ENCODE data around the gene CXCR2. TPM values are rescaled to one million over a fixed set of nuclear protein-coding genes. Genes with fewer than 3 reads are reported as not detected.
"Not testable (repeated sequence)": the region's sequence is repeated elsewhere in the genome, so short reads cannot be mapped to it uniquely, and the experiment has no call there.

Gene CXCR2
- total RNA-seq: 18.7 TPM

DNA sequence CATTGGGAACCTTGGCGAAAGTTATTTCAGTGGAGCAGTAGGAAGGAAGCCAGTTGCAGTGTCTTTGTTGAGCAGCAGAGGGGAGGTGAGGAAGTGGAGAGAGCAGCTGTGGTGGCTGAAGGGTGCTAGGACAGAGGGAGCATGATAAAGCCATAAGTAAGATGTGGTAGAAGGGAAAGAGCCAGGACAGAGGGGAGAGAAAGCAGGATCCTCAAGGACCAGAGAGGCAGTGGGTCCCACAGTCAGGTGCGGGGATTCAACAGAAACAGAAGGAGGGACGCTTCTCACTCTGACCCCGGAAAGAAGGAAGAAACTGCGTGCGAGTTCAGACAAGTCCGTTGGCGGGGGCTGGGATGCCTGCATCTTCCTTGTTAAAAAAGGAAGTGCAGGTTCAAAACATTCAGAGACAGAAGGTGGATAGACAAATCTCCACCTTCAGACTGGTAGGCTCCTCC, at the start of gene CXCR2:
Gene CXCR2 (plus strand): TSS at position 403 of the 455 bp plus-strand sequence. CDS start 8,774 bp downstream, outside the sequence.
- peak; percentile 12 for ATAC-seq

DNA sequence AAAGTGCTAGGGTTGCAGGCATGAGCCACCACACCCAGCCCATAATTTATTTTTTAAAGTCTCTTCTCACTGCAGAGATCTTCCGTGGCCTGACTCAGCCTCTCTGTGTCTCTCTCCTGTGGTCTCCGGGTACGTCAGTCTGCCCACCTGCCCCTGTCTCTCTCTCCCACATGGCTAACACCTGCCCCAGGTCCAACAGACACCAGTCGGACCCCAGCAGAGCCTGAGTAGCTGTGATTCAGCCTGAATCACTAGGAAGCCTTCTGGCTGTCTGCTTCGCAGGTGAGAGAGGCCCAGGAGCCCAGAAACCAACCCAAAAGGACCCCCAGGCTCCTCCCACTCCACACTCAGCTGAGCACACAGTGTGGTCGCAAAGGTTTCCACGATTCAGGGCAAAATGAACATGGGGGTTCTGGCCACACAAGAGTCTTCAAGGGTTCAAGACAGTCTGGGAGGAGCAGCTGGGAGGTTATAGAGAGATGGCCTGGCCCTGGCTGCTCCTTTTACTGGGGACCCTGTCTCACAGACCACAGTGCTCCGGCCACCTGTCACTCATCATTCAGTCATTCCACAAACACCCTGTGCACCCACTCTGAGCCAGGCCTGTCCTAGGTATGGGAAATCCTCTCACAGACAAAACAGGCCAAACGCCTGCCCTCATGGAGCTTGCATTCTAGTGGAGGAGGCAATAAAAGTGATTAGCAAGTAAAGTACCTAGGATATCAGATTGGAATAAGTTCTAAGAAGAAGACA, 48.2 kb upstream of the CXCR2 start:
- no peak for ATAC-seq

DNA sequence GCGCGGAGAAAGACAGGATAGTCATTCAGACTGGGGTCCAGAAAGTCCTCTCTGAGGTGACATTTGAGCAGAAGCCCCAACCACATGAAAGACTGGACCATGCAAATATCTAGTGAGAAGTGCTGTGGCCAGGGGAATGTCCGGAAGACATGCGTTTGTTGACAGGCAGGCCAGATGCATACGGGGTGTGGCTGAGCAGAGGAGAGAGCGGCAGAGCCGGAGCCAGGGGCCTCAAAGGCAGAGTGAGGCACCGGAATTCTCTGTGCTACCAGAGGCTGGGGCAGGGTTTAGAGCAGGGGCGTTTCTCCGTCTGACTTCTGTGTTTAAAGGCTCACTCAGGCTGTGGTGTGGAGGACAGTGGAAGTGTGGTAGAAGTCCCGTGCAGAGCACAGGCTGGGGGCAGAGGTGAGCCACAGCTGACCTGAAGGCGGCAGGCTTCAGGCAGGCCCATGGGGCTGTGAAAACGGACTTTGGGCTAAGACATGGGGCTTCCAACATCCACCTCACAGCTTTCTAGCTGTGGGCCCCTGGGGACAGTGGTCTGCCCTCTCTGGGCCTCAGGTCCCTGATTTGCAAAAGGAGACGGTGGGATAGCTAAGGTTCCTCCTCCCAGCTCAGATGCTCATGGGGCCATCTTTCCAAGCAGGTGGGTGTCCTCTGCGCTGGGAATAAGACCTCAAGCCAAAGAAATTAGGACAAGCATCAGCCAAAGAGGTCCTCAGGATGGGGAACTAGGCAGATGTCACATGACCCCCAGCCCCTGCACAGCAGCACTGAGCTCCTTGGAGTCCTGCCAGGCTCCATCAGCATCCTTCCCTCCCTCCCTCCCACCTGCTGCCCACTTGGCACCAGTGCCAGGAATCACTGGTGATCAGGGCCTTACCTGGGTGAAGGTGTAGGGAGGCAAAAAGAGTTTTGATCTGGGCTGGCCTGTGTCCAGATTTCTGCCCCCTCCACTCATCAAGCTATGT, 45.6 kb upstream of the CXCR2 start:
- ATAC-seq: no peak

DNA sequence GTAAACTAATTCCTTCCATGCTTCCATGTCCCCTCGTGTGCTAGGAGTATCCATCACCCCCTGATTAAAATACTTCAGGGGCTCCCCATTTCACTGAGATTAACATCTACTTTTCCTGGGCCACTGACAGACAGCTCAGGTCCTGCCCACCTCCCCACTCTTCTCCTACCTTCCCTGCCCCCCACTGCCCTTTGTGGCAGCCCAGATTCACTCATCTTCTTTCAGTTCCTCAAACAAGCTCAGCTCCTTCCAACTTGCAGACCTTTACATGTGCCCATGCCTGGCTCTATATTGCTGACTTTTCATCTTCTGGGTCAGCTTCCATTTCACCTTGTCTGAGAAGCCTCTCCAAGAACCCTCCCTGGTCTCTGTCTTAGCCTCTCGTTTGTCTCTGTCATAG, 44.8 kb upstream of the CXCR2 start:
- no peak for ATAC-seq

DNA sequence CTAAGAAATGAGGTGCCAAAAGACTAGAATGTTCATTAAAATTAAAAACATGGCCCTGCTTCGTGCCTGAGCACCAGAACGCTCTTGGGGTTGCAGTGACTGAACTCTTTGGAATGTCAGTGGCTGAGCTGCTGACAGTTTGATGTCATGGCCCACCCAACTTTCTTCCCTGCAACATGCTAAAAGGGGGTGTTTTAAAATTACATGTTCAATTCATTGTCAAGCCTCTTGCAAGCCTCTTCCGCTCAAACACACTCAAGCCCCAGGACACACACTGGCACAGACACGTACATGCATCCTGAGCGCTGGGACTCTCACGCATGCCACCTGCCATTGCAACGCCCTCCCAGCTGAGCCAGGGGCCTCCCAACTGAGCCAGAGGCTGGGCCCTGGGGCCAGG, 44.1 kb upstream of the CXCR2 start:
- no peak for ATAC-seq

DNA sequence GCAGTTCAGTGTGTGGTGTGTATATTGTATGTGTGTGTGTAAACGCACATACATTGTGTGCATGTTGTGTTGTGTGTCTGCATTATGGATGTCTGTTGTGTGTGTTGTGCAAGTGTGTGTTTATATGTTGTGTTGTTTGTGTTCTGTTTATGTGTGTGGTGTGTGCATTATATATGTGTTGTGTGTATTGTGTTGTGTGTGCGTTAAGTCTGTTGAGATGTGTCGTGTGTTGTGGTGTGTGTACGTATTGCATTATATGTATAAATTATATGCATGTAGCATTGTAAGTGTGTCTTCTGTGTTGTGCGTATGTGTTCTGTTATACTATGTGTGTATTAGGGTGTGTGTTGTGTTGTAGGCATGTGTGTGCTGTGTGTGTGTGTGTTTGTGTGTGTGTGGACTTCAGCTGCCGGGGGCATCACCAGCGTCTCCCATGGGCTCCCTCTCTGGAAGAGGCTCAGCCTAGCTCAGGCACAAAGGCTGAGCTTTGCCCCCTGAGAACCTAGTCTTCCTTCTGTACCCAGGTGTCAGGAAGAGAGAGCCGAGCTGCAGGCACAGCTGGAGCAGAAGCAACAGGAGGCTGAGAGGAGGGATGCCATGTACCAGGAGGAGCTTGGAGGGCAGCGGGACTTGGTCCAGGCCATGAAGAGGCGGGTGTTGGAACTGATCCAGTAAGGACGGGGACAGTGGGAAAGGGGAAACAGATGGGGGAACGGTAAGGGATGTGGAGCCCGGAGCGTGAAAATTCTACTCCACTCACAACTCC, 43.1 kb upstream of the CXCR2 start:
- no peak for ATAC-seq

DNA sequence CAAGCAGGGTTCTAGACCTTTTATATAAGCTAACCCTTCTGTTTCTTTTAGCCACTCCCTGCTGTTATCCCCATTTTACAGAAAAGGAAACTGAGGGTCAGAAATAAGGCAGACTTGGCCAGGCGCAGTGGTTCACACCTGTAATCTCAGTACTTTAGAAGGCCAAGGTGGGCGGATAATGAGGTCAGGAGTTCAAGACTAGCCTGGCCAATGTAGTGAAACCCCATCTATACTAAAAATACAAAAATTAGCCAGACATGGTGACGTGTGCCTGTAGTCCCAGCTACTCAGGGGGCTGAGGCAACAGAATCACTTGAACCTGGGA, 42.5 kb upstream of the CXCR2 start:
- ATAC-seq: no peak

DNA sequence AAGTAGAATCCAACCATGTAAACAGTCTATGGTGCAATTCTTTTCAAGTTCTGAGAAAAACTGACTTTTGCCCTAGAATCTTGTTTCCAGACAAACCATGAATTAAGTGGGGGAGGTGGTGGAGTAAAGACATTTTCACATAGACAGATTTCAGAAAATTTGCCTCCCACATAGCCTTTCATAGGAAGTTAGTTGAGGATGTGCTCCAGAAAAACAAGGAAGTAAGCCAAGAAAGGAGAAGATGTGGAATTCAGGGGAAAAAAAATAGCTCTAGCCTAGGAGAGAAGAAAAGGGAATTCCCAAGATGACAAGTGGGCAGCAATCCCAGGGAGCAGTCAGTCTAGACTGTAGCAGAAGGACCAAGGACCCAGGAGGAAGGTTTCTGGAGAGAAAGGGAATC, 39.4 kb upstream of the CXCR2 start:
- ATAC-seq: no peak

DNA sequence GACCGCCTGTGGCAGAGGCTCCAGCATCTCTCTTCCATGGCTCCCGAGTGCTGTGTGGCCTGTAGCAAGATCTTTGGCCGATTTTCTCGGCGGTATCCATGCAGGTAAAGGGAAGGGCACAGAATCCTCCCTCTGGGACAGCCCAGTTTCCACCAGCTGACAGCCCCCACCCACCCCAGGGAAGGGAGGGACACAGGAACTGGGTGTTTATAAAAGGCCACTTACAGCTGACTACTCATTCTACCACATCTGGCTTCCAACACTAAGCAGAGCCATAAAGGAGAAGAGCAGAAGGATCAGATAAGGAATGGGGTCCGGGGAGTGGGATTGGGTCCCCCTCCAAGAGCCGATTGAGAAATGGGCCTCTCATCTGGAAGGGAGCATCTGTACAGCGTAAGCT, 36.6 kb upstream of the CXCR2 start:
- no peak for ATAC-seq

DNA sequence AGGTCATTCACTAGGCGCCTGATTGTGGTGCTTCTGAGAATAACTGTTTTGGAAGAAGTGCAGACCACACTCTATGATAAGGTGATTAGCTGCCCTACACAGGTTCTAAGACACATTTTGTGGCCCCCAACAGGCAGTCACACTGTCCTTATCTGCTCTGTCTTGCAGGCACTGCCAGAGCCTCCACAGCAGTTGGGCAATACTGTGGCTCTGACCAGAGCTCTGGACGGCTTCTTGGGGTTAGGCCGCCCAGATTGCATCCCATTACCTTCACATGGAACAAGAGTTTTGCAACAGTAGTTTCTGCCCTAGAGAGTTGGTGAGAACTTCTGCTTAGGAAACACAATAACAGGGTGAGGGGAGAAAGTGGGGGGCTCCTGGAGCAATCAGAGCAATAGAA, 34.1 kb upstream of the CXCR2 start:
- ATAC-seq: no peak

DNA sequence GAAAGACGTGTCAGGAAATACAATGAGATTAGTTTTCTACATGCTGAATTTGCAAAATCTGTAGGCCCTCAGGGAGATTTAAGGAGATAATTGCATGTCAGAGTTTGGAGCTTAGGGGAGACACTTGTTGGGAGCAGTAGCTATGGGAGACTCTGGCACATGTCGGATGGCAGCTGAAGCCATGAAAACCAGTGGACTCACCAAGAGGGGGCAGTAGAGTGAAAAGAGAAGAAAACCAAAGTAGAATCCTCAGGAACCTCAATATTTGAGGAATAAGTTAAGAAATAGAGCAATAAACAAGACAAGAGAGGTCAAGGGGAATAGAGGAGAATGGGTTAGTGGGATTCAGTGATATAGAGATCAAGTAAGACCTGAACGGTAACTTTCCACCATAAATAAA, 31.9 kb upstream of the CXCR2 start:
- ATAC-seq: no peak

DNA sequence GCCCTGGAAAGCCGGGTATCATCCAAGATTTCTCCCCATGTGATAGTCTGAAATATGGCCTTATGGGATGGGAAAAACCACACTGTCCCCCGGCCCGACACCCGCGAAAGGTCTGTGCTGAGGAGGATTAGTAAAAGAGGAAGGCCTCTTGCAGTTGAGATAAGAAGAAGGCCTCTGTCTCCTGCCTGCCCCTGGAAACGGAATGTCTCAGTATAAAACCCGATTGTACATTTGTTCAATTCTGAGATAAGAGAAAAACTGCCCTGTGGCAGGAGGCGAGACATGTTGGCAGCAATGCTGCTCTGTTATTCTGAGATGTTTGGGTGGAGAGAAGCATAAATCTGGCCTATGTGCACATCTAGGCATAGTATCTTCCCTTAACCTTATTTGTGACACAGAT, 30.0 kb upstream of the CXCR2 start:
- ATAC-seq: no peak

DNA sequence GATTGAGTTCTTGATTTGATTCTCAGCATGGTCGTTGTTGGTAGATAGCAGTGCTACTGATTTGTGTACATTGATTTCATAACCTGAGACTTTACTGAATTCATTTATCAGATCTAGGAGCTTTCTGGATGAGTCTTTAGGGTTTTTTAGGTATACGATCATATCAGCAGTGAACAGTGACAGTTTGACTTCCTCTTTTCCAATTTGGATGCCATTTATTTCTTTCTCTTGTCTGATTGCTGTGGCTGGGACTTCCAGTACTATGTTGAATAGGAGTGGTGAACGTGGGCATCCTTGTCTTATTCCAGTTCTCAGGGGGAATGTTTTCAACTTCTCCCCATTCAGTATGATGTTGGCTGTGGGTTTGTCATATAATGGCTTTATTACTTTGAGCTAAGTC, 27.9 kb upstream of the CXCR2 start:
- no peak for ATAC-seq

DNA sequence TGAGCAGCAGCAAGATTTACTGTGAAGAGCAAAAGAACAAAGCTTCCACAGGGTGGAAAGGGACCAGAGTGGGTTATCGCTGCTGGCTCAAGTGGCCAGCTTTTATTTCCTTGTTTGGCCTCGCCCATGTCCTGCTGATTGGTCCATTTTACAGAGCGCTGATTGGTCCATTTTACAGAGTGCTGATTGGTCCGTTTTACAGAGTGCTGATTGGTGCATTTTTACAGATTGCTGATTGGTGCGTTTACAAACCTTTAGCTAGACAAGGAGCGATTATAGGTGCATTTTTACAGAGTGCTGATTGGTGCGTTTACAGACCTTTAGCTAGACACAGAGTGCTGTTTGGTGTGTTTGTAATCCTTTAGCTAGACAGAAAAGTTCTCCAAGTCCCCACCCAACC, 17.0 kb upstream of the CXCR2 start:
- not testable (repeated sequence) for ATAC-seq

DNA sequence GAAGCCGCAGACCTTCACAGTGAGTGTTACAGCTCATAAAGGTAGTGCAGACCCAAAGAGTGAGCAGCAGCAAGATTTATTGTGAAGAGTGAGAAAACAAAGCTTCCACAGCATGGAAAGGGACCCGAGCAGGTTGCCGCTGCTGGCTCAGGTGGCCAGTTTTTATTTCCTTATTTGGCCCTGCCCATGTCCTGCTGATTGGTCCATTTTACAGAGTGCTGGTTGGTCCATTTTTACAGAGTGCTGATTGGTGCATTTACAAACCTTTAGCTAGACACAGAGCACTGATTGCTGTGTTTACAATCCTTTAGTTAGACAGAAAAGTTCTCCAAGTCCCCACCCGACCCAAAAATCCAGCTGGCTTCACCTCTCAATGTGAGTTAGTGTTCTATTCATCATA, 4.0 kb upstream of the CXCR2 start:
- ATAC-seq: not testable (repeated sequence)

DNA sequence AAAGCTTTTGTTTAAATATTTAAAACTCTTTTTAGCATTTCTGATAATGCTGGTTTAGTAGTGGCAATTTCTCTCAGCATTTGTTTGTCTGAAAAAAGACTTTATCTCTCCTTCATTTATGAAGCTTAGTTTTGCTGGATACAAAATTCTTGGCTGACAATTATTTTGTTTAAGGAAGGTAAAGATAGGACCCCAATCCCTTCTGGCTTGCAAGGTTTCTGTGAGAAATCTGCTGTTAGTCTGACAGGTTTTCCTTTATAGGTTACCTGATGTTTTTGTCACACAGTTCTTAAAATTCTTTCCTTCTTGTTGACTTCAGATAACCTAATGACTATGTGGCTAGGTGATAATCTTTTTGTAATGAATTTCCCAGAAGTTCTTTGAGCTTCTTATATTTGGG, 3.5 kb upstream of the CXCR2 start:
- ATAC-seq: not testable (repeated sequence)

DNA sequence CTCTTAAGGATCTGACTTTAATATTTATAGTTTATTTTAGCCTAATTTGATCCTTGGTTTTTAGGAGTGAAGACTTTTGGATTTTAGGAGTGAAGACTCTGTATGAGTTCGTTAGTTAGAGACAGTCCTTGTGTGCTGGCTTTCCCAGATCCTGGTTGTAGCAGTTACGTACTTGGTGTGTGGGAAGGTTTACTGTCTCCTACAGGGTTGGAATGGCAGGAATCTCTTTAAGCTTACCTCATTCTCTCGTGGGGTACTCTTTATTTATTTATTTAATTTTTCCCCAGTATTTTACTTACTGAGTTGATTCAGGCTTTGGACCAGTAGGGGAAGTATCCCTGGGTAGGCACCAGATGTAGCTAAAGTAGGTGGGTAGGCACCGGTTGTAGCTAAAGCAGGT, 1.8 kb upstream of the CXCR2 start:
- no peak for ATAC-seq

DNA sequence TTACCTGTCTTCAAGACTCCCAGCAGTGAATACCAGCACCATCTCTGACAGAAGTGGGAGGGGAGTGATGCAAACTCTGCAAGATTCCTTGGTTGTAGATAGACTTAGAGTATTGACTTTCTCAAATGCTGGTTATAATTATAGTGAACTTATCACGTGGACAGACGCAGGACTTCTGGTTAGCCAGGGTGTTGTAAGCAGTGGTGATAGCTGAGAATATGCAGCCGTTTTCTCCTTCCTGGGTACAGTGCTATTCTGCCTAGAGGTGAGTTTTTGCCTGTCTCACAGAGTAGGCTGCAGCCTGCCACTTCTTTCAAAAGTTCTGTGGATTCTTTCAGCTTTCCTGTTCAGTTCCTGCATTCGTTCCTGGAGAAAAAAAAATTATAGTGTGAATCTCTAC, 733 bp upstream of the CXCR2 start:
- no peak for ATAC-seq

DNA sequence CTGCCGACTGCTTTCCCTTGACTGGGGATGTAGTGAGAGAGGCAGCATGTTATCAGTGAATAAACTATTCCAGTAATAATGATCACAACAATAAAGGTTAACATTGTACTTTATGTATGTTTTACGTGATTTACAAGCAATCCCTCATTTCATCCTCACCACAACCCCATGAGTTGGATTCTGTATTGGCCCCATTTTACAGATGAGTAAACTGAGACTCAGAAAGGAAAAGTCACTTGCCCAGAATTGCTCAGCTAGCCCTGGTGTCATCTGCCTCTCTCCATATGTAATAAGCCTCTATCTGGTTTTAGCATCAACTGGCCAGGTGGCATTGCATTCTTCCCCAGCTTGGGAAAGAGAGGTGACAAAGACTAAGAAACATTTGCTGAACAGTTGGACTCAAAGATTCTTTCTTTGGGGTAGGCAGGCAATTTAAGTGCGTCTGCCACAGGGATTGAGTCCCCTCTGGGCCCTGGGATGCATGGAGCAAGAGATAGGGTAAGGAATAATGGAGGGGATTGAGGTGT, 2.2 kb downstream of the CXCR2 start:
- ATAC-seq: no peak

DNA sequence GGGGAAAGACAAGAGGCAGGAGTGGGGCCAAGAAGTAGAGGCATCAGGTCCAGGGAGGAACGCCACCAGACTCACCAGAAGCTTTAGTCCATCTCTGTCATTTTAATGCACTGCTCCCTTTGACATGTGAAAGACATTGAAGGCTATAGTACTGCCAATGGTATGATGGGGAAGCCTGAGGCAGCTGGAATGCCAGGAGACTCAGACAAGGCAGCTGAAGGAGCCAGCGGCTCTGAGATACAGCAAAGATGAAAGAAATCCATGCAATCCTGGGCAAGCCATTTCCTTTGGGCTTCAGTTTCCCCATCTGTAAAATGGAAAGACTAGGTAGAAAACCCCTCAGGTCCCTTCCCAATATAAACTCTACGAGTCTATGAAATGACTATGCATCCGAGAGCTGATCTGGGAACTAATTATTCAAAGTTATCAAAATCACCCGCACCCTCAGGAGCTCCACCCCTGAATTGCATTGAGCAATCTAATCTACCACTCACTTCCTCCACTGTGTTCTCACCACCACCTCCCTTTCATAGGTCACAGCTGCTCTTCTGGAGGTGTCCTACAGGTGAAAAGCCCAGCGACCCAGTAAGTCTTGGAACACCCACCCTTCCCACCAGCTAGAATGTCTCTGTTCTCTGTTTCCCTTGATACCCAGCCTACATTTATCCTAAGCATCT, 3.1 kb downstream of the CXCR2 start:
- peak; percentile 72 for ATAC-seq

DNA sequence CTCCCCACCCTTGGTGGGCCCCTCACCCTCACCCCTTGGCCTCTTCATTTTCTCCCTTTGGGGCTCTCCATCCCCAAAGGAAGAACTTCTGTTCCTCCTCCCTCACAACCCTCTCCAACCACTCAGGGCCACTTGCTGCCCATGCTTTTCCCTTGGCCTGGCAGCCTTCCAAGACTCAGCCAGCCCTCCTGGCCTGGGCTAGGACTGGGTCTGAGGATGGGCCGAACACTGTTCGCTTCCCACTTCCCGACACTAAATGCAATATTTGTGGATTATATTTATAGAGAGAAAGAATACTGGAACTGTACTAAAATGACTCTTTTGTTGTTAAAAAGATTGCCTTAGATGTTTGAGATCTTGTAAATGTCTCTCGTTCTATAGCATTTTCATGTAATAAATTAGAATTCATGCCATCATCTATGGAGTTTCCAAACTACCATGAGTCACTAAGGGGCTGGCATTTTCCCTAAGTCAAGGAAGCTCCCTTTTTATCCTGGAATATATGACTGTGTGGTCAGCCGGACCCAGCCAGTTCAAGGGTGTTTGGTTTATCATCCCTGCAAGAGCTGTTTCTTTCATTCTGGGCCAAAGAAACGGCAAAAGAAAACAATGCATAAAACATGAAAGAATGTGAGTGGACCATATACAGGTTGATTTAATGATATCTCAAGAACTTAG, 3.8 kb downstream of the CXCR2 start:
- ATAC-seq: no peak

DNA sequence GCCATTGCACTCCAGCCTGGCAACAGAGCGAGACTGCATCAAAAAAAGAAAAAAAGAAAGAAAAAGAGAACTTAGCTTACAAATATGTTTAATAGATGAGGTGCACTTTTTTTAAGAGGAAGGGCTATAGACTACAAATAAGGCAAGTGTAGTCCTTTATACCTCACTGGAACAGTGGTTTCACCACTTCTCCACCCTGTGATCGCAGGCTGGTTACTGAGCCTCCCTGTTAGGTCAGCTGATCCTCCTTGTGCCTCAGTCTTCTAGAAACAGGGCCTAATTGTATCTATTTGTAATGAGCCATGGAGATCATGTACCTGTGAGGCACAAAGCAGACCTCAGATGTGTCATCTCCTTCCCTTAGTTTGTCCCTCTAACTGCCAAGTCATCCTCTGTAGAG, 4.5 kb downstream of the CXCR2 start:
- peak; percentile 54 for ATAC-seq
